ENCODE measurements around the gene RBBP5.

Gene RBBP5, protein sequence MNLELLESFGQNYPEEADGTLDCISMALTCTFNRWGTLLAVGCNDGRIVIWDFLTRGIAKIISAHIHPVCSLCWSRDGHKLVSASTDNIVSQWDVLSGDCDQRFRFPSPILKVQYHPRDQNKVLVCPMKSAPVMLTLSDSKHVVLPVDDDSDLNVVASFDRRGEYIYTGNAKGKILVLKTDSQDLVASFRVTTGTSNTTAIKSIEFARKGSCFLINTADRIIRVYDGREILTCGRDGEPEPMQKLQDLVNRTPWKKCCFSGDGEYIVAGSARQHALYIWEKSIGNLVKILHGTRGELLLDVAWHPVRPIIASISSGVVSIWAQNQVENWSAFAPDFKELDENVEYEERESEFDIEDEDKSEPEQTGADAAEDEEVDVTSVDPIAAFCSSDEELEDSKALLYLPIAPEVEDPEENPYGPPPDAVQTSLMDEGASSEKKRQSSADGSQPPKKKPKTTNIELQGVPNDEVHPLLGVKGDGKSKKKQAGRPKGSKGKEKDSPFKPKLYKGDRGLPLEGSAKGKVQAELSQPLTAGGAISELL
- long read RNA-seq, full-length matches to known transcripts: 69 of 111 reads
- long read RNA-seq, partial matches to known transcripts: 17 of 111 reads
- long read RNA-seq, other reads (novel, unspliced or antisense): 25 of 111 reads

DNA sequence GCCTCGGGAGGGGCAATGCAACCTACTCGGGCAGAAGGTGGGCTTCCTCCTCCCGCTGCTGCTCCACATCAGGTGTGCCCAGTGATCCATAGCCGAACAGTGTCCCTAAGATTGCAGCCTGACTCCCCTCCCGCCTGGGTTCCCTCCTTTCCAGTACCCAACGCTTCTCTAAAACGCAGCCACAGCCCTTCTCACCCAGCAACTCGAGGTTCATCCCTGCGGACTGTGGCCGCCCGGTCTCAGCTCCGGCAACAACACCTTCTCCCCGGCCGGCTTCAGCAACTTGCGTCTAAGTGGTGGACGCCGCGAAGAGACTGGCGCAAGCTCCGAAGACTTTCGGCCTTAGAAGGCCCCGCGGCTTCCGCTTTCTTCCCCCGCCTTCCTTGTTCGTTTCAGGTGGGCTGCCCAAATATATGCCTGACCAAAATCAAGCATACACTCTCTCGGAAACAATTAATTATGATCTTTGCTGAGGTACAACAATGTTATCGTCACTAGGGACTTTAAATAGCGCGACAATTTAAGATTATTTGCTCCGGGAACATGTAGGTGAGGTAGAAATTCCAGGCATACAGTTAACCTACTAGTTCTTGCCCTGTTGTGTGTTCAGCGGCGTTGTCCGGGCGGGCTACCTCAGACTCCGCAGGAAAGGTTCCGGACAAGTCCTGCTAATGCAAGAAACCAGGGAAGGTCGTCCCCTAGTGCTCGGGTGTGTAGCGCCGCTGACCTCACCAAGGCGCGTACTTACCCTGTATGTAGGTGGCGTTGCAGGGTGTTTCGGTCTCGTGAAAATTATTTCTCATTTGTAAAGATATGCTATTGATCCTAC is at the start of gene RBBP5:
TSS of gene RBBP5 (minus strand) at position 319 of the 829 bp plus-strand sequence. CDS start at position 214, 105 bp downstream.
- peak; percentile 98 to 99 for DNase-seq (ENCODE audit: low read depth in 1 of 2, low spot score in 1 of 2)
- no peaks in the 10 kb centered on the region for H3K27me3 ChIP-seq (ENCODE audit: insufficient read depth, poor library complexity, severe bottlenecking)
- H3K27ac ChIP-seq (replicated peaks): peak within 1 kb of the TSS; percentile 98
- peak within 1 kb of the TSS; percentile 87 for H3K4me3 ChIP-seq (replicated peaks; ENCODE audit: insufficient read depth, low read length)
- TF ChIP-seq SPI1 (IDR thresholded peaks at IDR 0.05; ENCODE audit: borderline replicate concordance, low read depth): peak; percentile 90
- peak; percentile 95 for TF ChIP-seq GABPA (IDR thresholded peaks at IDR 0.05; ENCODE audit: low read depth)
- TF ChIP-seq, protein P1, sequence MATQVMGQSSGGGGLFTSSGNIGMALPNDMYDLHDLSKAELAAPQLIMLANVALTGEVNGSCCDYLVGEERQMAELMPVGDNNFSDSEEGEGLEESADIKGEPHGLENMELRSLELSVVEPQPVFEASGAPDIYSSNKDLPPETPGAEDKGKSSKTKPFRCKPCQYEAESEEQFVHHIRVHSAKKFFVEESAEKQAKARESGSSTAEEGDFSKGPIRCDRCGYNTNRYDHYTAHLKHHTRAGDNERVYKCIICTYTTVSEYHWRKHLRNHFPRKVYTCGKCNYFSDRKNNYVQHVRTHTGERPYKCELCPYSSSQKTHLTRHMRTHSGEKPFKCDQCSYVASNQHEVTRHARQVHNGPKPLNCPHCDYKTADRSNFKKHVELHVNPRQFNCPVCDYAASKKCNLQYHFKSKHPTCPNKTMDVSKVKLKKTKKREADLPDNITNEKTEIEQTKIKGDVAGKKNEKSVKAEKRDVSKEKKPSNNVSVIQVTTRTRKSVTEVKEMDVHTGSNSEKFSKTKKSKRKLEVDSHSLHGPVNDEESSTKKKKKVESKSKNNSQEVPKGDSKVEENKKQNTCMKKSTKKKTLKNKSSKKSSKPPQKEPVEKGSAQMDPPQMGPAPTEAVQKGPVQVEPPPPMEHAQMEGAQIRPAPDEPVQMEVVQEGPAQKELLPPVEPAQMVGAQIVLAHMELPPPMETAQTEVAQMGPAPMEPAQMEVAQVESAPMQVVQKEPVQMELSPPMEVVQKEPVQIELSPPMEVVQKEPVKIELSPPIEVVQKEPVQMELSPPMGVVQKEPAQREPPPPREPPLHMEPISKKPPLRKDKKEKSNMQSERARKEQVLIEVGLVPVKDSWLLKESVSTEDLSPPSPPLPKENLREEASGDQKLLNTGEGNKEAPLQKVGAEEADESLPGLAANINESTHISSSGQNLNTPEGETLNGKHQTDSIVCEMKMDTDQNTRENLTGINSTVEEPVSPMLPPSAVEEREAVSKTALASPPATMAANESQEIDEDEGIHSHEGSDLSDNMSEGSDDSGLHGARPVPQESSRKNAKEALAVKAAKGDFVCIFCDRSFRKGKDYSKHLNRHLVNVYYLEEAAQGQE (IDR thresholded peaks at IDR 0.05; ENCODE audit: insufficient replicate concordance, low read depth): peak; percentile 60
- peak; percentile 88; the same call in 1 of the 2 replicates for TF ChIP-seq POLR2AphosphoS5 (IDR thresholded peaks at IDR 0.05; ENCODE audit: low read depth)
- TF ChIP-seq, protein P2, sequence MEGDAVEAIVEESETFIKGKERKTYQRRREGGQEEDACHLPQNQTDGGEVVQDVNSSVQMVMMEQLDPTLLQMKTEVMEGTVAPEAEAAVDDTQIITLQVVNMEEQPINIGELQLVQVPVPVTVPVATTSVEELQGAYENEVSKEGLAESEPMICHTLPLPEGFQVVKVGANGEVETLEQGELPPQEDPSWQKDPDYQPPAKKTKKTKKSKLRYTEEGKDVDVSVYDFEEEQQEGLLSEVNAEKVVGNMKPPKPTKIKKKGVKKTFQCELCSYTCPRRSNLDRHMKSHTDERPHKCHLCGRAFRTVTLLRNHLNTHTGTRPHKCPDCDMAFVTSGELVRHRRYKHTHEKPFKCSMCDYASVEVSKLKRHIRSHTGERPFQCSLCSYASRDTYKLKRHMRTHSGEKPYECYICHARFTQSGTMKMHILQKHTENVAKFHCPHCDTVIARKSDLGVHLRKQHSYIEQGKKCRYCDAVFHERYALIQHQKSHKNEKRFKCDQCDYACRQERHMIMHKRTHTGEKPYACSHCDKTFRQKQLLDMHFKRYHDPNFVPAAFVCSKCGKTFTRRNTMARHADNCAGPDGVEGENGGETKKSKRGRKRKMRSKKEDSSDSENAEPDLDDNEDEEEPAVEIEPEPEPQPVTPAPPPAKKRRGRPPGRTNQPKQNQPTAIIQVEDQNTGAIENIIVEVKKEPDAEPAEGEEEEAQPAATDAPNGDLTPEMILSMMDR (IDR thresholded peaks at IDR 0.05; ENCODE audit: insufficient read depth, low read length): peak; percentile 88

DNA sequence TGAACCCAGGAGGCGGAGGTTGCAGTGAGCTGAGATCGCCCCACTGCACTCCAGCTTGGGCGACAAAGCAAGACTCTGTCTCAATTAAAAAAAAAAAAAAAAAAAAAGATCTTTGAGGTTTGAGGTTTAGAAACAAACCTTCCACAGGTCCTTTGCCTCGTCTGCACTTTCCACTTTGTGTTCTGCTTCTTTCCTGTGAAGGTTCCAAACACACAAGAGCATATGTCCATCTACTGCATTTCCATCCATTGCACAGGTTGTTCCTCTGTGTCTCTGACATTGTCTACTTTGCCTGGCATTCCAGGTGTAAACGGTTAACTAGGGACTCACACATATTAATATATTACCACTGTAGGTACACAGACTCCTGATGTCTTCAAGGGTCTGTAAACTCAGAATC is 49.6 kb upstream of the RBBP5 start:
- Histone ChIP-seq H3K27me3 (ENCODE audit: insufficient read depth, poor library complexity, severe bottlenecking) (no peaks in the 10 kb centered on the region), H3K4me3 (replicated peaks; ENCODE audit: insufficient read depth, low read length) (no peak overlapping the region), H3K27ac (replicated peaks) (no peak overlapping the region)
- DNase-seq (ENCODE audit: low read depth in 1 of 2, low spot score in 1 of 2): peak in 1 of 2 experiments; percentile 7
- TF ChIP-seq, protein P2 (IDR thresholded peaks at IDR 0.05; ENCODE audit: insufficient read depth, low read length): no peak
- no peak for TF ChIP-seq SPI1 (IDR thresholded peaks at IDR 0.05; ENCODE audit: borderline replicate concordance, low read depth)
- TF ChIP-seq, protein P1 (IDR thresholded peaks at IDR 0.05; ENCODE audit: insufficient replicate concordance, low read depth): no peak
- TF ChIP-seq GABPA (IDR thresholded peaks at IDR 0.05; ENCODE audit: low read depth): no peak
- TF ChIP-seq POLR2AphosphoS5 (IDR thresholded peaks at IDR 0.05; ENCODE audit: low read depth): no peak

DNA sequence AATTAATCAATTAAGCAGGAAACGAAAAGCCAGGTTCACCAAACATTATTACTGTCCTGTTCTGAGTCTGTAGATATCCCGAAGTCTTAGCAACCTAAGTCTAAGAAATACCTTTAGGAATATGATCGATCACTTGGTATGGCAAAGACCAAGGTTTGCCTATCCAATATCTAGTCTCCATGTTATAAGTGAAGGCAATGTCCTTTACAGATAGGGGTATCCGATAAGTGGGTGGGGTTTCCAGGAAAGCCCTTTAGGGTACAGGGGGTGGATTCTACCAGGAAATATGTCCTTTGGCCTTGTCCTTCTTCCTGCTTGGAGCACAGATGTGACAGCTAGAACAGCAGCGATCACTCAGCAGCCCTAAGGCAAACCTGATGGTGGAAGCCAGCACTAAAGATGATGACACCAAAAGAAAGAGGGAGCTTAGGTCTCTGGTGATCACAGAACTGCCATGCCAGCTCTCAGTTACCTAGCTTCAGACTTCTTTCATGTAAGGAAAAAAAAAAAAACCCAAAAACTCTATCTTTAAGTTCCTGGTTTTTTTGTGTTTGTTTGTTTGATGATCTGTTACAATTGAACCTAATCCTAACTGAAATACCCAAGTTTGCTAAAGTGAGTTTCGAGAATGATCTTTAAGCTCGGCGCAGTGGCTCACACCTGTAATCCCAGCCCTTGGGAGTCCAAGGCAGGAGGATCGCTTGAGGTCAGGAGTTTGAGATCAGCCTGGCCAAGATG is 48.9 kb upstream of the RBBP5 start:
- TF ChIP-seq SPI1 (IDR thresholded peaks at IDR 0.05; ENCODE audit: borderline replicate concordance, low read depth) (no peak), GABPA (IDR thresholded peaks at IDR 0.05; ENCODE audit: low read depth) (no peak), POLR2AphosphoS5 (IDR thresholded peaks at IDR 0.05; ENCODE audit: low read depth) (no peak)
- TF ChIP-seq, protein P1 (IDR thresholded peaks at IDR 0.05; ENCODE audit: insufficient replicate concordance, low read depth): no peak
- TF ChIP-seq, protein P2 (IDR thresholded peaks at IDR 0.05; ENCODE audit: insufficient read depth, low read length): no peak
- H3K4me3 ChIP-seq (replicated peaks; ENCODE audit: insufficient read depth, low read length): no peak overlapping the region
- DNase-seq (ENCODE audit: low read depth in 1 of 2, low spot score in 1 of 2): no peak
- H3K27me3 ChIP-seq (ENCODE audit: insufficient read depth, poor library complexity, severe bottlenecking): no peaks in the 10 kb centered on the region
- H3K27ac ChIP-seq (replicated peaks): no peak overlapping the region
